ENCODE data around the gene SLIT1.

The SLIT1 gene

DNA sequence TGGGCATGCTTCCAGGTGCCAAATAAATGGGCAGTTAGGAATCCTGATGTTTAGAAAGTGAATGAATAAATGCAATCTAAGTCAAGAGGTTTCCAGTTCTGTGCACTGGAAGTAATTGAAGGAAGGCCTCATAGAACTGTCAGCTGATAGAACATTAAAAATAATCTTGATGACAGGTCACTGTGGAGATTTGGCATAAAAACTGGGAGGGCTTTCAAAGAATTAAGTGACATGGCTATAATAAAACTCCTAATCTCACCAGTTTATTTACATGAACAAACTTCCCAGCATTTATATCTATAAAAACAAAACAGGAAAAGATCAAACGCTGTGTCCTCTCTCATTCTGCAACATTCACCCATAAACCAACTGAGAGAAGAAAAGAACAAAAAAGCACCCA, 170.5 kb downstream of the SLIT1 start:
- TF ChIP-seq, protein P1, sequence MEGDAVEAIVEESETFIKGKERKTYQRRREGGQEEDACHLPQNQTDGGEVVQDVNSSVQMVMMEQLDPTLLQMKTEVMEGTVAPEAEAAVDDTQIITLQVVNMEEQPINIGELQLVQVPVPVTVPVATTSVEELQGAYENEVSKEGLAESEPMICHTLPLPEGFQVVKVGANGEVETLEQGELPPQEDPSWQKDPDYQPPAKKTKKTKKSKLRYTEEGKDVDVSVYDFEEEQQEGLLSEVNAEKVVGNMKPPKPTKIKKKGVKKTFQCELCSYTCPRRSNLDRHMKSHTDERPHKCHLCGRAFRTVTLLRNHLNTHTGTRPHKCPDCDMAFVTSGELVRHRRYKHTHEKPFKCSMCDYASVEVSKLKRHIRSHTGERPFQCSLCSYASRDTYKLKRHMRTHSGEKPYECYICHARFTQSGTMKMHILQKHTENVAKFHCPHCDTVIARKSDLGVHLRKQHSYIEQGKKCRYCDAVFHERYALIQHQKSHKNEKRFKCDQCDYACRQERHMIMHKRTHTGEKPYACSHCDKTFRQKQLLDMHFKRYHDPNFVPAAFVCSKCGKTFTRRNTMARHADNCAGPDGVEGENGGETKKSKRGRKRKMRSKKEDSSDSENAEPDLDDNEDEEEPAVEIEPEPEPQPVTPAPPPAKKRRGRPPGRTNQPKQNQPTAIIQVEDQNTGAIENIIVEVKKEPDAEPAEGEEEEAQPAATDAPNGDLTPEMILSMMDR (IDR thresholded peaks at IDR 0.05; ENCODE audit: insufficient read depth, low read length, poor library complexity, severe bottlenecking), result no peak
- TF ChIP-seq EZH2phosphoT487 (conservative IDR thresholded peaks at IDR 0.05; ENCODE audit: low read length), result no peak
- Histone ChIP-seq H2AFZ (ENCODE audit: low read depth, low read length, severe bottlenecking) (no peak overlapping the region), H3K9me2 (replicated peaks; ENCODE audit: insufficient read depth, low read length) (no peaks in the 10 kb centered on the region), H3K9me3 (ENCODE audit: insufficient read depth, low read length) (no peaks in the 10 kb centered on the region), H3K9ac (ENCODE audit: low read length) (no peak overlapping the region), H3K36me3 (ENCODE audit: low read length) (no peaks in the 10 kb centered on the region), H3K27me3 (ENCODE audit: low read length) (no peaks in the 10 kb centered on the region), H3K27ac (ENCODE audit: low read depth, low read length) (no peak overlapping the region), H3K79me2 (ENCODE audit: insufficient read depth, low read length) (no peaks in the 10 kb centered on the region), H3F3A (ENCODE audit: insufficient read depth) (no peaks in the 10 kb centered on the region), H3K4me2 (ENCODE audit: low read depth, low read length, poor library complexity, severe bottlenecking) (no peak overlapping the region), H3K4me3 (ENCODE audit: insufficient read depth, low read length, poor library complexity, severe bottlenecking) (no peak overlapping the region), H4K20me1 (ENCODE audit: low read depth, low read length) (no peaks in the 10 kb centered on the region)

DNA sequence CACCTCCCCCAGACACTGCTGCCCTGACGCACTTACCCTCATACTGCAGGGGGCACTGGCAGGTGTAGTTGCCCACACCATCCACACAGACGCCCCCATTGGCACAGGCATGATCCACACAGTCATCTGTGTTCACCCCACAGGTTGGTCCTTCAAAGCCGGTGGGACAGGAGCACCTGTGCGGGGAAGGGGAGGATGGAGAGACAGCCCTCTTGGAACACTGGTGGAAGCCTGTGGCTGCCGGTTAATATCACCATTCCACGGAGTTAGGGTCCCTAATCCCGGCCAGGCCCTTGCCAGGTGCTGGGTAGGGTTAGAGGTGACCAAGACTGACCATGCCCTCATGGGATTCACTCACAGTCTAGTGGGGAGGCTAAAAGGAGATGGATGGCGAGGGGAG, 171.8 kb downstream of the SLIT1 start:
- no peak overlapping the region for H3K4me2 ChIP-seq (ENCODE audit: low read depth, low read length, poor library complexity, severe bottlenecking)
- no peaks in the 10 kb centered on the region for H3K36me3 ChIP-seq (ENCODE audit: low read length)
- TF ChIP-seq, protein P1 (IDR thresholded peaks at IDR 0.05; ENCODE audit: insufficient read depth, low read length, poor library complexity, severe bottlenecking), result no peak
- no peak for TF ChIP-seq EZH2phosphoT487 (conservative IDR thresholded peaks at IDR 0.05; ENCODE audit: low read length)
- H3K27ac ChIP-seq (ENCODE audit: low read depth, low read length), result no peak overlapping the region
- no peaks in the 10 kb centered on the region for H3F3A ChIP-seq (ENCODE audit: insufficient read depth)
- H4K20me1 ChIP-seq (ENCODE audit: low read depth, low read length), result no peaks in the 10 kb centered on the region
- H2AFZ ChIP-seq (ENCODE audit: low read depth, low read length, severe bottlenecking), result no peak overlapping the region
- no peaks in the 10 kb centered on the region for H3K9me3 ChIP-seq (ENCODE audit: insufficient read depth, low read length)
- H3K27me3 ChIP-seq (ENCODE audit: low read length), result no peaks in the 10 kb centered on the region
- H3K4me3 ChIP-seq (ENCODE audit: insufficient read depth, low read length, poor library complexity, severe bottlenecking), result no peak overlapping the region
- no peaks in the 10 kb centered on the region for H3K79me2 ChIP-seq (ENCODE audit: insufficient read depth, low read length)
- H3K9ac ChIP-seq (ENCODE audit: low read length), result no peak overlapping the region
- H3K9me2 ChIP-seq (replicated peaks; ENCODE audit: insufficient read depth, low read length), result no peaks in the 10 kb centered on the region

DNA sequence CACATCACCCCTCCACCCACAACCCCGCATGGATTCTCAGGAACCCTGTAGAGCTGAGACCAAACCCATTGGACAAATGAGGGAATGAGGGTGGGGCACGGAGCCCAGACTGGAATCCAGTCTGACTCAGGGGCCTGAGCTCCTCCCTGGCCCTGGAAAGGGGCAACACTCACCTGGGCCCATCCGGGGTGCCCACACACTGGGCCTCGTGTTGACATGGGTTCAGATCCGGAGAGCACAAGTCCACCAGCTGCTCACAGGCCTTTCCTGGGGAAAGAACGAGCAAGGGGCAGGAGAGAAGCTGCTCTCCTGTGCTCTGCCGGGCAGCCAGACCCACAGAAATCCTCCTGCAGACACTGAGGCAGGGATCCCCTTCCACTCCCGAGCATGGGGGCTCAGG, 172.2 kb downstream of the SLIT1 start:
- Histone ChIP-seq H3K4me3 (ENCODE audit: insufficient read depth, low read length, poor library complexity, severe bottlenecking) (no peak overlapping the region), H3K79me2 (ENCODE audit: insufficient read depth, low read length) (no peaks in the 10 kb centered on the region), H3K4me2 (ENCODE audit: low read depth, low read length, poor library complexity, severe bottlenecking) (no peak overlapping the region), H3K9ac (ENCODE audit: low read length) (no peak overlapping the region), H3K27ac (ENCODE audit: low read depth, low read length) (no peak overlapping the region), H2AFZ (ENCODE audit: low read depth, low read length, severe bottlenecking) (no peak overlapping the region), H3K27me3 (ENCODE audit: low read length) (no peaks in the 10 kb centered on the region), H4K20me1 (ENCODE audit: low read depth, low read length) (no peaks in the 10 kb centered on the region), H3K36me3 (ENCODE audit: low read length) (no peaks in the 10 kb centered on the region), H3F3A (ENCODE audit: insufficient read depth) (no peaks in the 10 kb centered on the region), H3K9me2 (replicated peaks; ENCODE audit: insufficient read depth, low read length) (no peaks in the 10 kb centered on the region), H3K9me3 (ENCODE audit: insufficient read depth, low read length) (no peaks in the 10 kb centered on the region)
- TF ChIP-seq, protein P1 (IDR thresholded peaks at IDR 0.05; ENCODE audit: insufficient read depth, low read length, poor library complexity, severe bottlenecking), result no peak
- TF ChIP-seq EZH2phosphoT487 (conservative IDR thresholded peaks at IDR 0.05; ENCODE audit: low read length), result no peak

Data from SU-DHL-6 (cell line).